Middle frontal gyrus (tissue), 1 donor: ENCODE results near the gene PTP4A1.
"Not testable (repeated sequence)": the region's sequence is repeated elsewhere in the genome, so short reads cannot be mapped to it uniquely, and the experiment has no call there.

Experiments used
- DNase-seq: peaks from one replicate; pipeline ENCODE4 v3.0.0-alpha.2; 2015; ENCODE audit warnings: low spot score; ENCODE audit errors: extremely low spot score

Gene PTP4A1

GRCh38 chr6:63581355-63582013 is 9.2 kb downstream of the PTP4A1 start:
- no peak for DNase-seq

GRCh38 chr6:63582579-63583231 is 10.4 kb downstream of the PTP4A1 start:
- no peak for DNase-seq

DNA sequence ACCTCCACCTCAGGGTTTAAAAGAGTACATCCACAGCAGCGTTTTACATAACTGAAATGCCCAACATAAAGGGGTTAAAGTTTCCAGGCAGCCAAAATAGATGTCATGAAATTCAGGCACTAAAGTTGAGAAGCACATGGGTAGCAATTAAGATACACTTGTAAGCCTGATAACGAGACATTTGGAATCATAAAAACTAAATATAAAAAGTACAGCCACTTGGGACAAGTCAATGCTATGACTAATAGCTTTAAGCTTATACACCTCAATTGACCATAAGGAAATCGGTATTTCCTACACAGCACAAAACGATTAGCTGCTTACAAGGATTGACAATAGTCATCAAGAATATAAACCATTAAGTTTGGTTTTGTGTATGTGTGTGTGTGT is 11.8 kb downstream of the PTP4A1 start:
- no peak for DNase-seq

DNA sequence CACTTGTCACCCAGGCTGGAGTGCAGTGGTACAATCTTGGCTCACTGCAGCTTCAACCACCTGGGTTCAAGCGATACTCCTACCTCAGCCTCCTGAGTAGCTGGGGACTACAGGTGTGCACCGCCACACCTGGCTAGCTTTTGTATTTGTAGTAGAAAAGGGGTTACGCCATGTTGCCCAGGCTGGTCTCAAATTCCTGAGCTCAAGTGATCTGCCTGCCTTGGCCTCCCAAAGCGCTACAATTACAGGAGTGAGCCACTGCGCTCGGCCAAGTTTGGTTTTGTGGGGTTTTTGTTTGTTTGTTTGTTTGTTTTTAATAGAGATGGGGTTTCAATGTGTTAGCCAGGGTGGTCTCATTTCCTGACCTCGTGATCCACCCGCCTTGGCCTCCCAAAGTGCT is 12.3 kb downstream of the PTP4A1 start:
- DNase-seq: no peak

DNA sequence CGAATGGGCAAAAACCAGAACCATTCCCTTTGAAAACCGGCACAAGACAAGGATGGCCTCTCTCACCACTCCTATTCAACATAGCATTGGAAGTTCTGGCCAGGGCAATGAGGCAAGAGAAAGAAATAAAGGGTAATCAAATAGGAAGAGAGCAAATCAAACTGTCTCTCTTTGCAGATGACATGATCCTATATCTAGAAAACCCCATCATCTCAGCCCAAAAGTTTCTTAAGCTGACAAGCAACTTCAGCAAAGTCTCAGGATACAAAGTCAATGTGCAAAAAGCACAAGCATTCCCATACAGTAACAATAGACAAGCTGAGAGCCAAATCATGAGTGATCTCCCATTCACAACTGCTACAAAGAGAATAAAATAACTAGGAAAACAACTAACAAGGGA is 13.4 kb downstream of the PTP4A1 start:
- not testable (repeated sequence) for DNase-seq

DNA sequence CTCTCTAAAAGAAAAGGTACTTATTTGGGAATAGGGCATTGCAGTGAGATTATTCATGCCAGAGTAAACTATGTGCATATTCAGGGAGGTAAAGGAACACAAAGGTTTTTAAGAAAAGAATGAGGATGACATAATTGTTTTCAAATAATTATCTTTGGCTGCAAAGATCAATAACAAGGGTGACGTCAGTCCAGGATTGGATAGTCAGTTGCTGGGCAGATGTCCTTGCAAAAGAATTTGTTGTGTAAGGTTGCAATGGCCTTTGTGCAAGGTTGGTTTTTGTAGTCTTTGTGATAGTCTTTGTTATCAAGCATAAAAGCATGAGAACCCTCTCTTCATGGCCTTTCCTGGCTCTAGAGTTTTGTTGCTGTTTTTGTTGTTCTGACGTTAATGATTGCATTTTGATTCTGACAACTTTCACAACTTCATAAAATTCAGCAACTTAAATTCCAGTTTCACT is 17.7 kb downstream of the PTP4A1 start:
- DNase-seq: no peak

- DNase-seq: no peak
Observed at GRCh38 chr6:63592886-63593285, 20.6 kb downstream of the PTP4A1 start.

- no peak for DNase-seq
Observed at GRCh38 chr6:63597141-63598048, 25.1 kb downstream of the PTP4A1 start.

- DNase-seq: peak; percentile 56
Observed at GRCh38 chr6:63598049-63599036, 26.1 kb downstream of the PTP4A1 start.

DNA sequence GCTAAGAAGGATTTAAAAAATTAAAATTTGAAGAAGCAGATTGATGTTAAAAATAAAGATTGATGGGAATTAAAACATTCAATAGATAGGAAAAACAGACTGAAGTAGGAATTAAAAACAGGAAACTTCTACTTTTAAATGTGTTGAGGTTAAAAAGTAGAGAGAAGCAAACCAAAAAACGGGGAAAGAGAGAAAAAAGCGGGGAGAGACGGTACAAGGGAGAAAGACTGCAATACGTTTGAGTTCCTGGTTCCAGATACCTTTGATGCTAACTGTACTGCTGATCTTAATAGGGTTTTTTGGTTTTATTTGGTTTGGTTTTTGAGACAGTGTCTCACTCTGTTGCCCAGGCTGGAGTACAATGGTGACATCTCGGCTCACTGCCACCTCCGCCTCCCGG is 27.0 kb downstream of the PTP4A1 start:
- DNase-seq: no peak

DNA sequence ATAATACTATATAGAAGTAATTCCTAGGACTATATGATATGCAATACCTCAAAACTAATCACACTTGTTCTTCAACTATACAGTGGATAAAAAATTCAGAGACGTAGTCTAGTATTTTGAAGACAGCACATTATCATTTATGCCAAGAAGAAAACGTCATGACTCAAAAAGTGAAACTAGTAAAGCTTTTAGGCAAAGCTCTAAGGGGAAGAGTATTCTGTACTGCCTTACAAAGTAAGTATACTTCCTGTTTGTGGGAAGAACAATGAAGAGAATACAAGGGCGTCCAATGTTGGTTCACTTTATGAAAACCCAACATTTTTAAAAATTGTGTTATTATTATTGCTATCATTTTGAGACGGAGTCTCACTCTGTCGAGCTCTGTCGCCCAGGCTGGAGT is 27.9 kb downstream of the PTP4A1 start:
- DNase-seq: no peak

DNA sequence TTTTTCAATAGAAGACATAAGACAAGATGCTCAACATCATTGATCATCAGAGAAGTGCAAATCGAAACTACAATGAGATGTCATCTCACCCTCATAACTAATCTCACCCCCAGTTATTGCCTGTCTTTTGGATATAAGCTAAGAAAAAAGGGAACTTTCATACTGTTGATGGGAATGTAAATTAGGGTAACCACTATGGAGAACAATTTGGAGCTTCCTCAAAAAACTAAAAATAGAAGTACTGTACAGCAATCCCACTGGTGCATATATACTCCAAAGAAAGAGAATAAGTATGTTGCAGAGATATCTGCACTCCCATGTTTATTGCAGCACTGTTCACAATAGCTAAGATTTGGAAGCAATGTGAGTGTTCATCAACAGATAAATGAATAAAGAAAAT is 37.0 kb downstream of the PTP4A1 start:
- no peak for DNase-seq

GRCh38 chr6:63610944-63611343 is 38.7 kb downstream of the PTP4A1 start:
- DNase-seq: no peak

DNA sequence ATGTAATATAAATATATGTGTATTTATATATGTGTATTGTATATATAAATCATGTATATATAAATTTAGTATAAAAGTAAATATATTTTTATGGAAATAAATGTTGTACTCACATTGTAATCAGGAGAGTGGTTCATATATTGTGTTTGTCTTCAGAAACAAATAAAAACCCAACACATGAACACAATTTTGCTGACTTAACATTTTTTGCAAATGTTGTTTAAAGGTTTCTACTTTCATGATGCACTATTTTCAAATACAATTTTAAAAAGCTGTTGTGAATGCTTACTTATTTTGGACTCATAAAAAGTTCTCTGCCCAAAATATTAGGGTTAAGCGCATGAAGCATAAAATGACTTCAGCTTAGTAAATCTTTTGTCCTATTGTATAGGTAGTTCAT is 39.3 kb downstream of the PTP4A1 start:
- DNase-seq: no peak

DNA sequence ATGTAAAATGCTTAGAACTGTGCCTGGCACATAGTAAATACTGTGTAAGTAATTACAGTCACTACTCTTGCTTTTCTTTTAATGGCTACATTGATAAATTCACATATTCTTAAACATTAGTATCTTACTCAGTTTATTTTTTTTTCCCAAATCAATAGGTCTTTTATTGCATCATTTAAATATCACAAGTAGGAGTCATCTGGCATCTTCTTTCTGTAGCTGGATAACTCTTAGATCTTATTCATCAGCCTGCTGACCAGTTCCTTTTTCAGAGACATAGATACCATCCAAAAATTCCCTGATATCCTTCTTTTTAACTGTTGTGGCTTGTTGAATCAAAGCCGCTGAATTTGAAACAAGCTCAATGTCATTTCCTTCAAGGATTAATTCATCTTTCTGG is 43.3 kb downstream of the PTP4A1 start:
- DNase-seq: no peak
